K562 (cell line): ENCODE results near the gene HSPA6. TPM values are rescaled to one million over a fixed set of nuclear protein-coding genes. Genes with fewer than 3 reads are reported as not detected.

Source experiments
- CBX1 ChIP-seq: sonication (generic); IDR thresholded peaks from 2 replicates; pipeline ENCODE4 v1.6.1; 2016; ENCODE audit warnings: antibody characterized with exemption, low read depth, mild to moderate bottlenecking
- CEBPB ChIP-seq: fragments of 450-650 bp; IDR thresholded peaks from 2 replicates; pipeline ENCODE4 v1.6.1; 2016; ENCODE audit warnings: missing genetic modification characterization, missing compliant biosample characterization
- E2F5 ChIP-seq: sonication (generic); formaldehyde crosslinking; IDR thresholded peaks from 2 replicates; pipeline ENCODE4 v1.8.0; 2022; ENCODE audit warnings: mild to moderate bottlenecking, missing genetic modification reagents
- E4F1 ChIP-seq: fragments of 250-450 bp; sonication (Bioruptor Pico); IDR thresholded peaks from 2 replicates; pipeline ENCODE4 v1.5.0; 2021; ENCODE audit warnings: mild to moderate bottlenecking, borderline replicate concordance
- FIP1L1 ChIP-seq: fragments of 200-400 bp; formaldehyde crosslinking; IDR thresholded peaks from 2 replicates; pipeline ENCODE4 v1.6.1; 2018; ENCODE audit warnings: mild to moderate bottlenecking, low read depth, low read length; ENCODE audit not compliant: poor library complexity, severe bottlenecking
- FOXA1 ChIP-seq: fragments of 450-650 bp; IDR thresholded peaks from 2 replicates; pipeline ENCODE4 v1.6.1; 2016; ENCODE audit warnings: mild to moderate bottlenecking, borderline replicate concordance
- GABPB1 ChIP-seq: sonication (generic); formaldehyde crosslinking; IDR thresholded peaks from 2 replicates; pipeline ENCODE4 v1.8.0; 2022; ENCODE audit warnings: mild to moderate bottlenecking, missing genetic modification reagents
- HDAC2 ChIP-seq: fragments of 450-650 bp; IDR thresholded peaks from 2 replicates; pipeline ENCODE4 v1.6.1; 2016; ENCODE audit warnings: mild to moderate bottlenecking
- JUN ChIP-seq, 2 experiments: sonication (generic) in 1 of 2; formaldehyde crosslinking in 1 of 2; IDR thresholded peaks; 2 replicates each; pipeline versions ENCODE4 v1.6.1 to v1.8.0; 2012 to 2022; ENCODE audit warnings: borderline replicate concordance in 2 of 2, mild to moderate bottlenecking in 2 of 2, improper control_type of control experiment in 1 of 2, low read depth in 1 of 2, low read length in 1 of 2, missing genetic modification reagents in 1 of 2
- NKRF ChIP-seq: fragments of 450-650 bp; IDR thresholded peaks from 2 replicates; pipeline ENCODE4 v1.6.1; 2016; ENCODE audit warnings: borderline replicate concordance
- POLR2A ChIP-seq: fragments of 450-650 bp; conservative IDR thresholded peaks from 2 replicates; pipeline ENCODE4 v1.6.1; 2016
- SMARCA4 ChIP-seq: fragments of 450-650 bp; IDR thresholded peaks from 2 replicates; pipeline ENCODE4 v1.6.1; 2016
- ZBTB2 ChIP-seq: fragments of 450-650 bp; IDR thresholded peaks from 2 replicates; pipeline ENCODE4 v1.6.1; 2016; ENCODE audit warnings: antibody characterized with exemption
- ZBTB26 ChIP-seq: fragments of 450-650 bp; formaldehyde crosslinking; IDR thresholded peaks from 2 replicates; pipeline ENCODE4 v1.4.0; 2022; ENCODE audit warnings: missing genetic modification characterization
- ZKSCAN8 ChIP-seq: fragments of 200-800 bp; sonication (Bioruptor generic); IDR thresholded peaks from 2 replicates; pipeline ENCODE4 v1.6.1; 2016; ENCODE audit warnings: missing genetic modification characterization, missing compliant biosample characterization
- ZNF707 ChIP-seq: fragments of 250-450 bp; sonication (Bioruptor Pico); conservative IDR thresholded peaks from 2 replicates; pipeline ENCODE4 v1.8.0; 2022; ENCODE audit warnings: inconsistent platforms, mild to moderate bottlenecking, moderate library complexity
- ZNF764 ChIP-seq: fragments of 250-450 bp; sonication (Bioruptor Pico); IDR thresholded peaks from 2 replicates; pipeline ENCODE4 v1.4.0; 2020; ENCODE audit warnings: low read depth, mild to moderate bottlenecking, moderate library complexity
- polyA plus RNA-seq, 8 experiments: library from polyadenylated mRNA; depleted of rRNA in 4 of 8; stranded (reverse) in 5 of 8; unstranded in 3 of 8; fragments of >200 nt; fragmentation: Nextera tagmentation in 2 of 8; fragmentation: Illumina TruSeq in 1 of 8; extraction: Ambion mirVana in 2 of 8; extraction: Trizol in 1 of 8; gene quantifications; 2 replicates each; pipeline versions ENCODE4 v1.2.1 to v1.2.3, GENCODE V29; 2011 to 2014; ENCODE audit warnings: inconsistent platforms in 1 of 8, missing spikeins in 1 of 8
- total RNA-seq, 7 experiments: library from RNA; depleted of rRNA in 6 of 7; stranded (reverse); fragments of >200 nt in 6 of 7; fragmentation: Illumina TruSeq in 2 of 7; extraction: Trizol in 2 of 7; gene quantifications; 2 replicates each; pipeline versions ENCODE4 v1.2.1 to v1.2.3, GENCODE V29; 2011 to 2021; ENCODE audit warnings: low replicate concordance in 1 of 7

Gene HSPA6
- total and polyA plus RNA-seq, 9 of the 15 experiments (the other 6 are each of a cell fraction or from before 2014, with no cell fraction given), result 0.15 to 10.0 (median 2.4) TPM

- TF ChIP-seq ZNF764 (CRISPR knock-in tag), result no peak
- TF ChIP-seq E2F5 (CRISPR knock-in tag), result no peak
- no peak for TF ChIP-seq ZKSCAN8 (CRISPR knock-in tag)
- peak; percentile 45; the same call in 1 of the 2 replicates for TF ChIP-seq SMARCA4
- no peak for TF ChIP-seq FIP1L1
- TF ChIP-seq GABPB1, result no peak
- no peak for TF ChIP-seq CBX1
- TF ChIP-seq HDAC2, result 0 out of 2 replicates have a peak, but pooled peaks have one; percentile 61
- no peak for TF ChIP-seq JUN (IDR thresholded peaks at IDR 0.05; ENCODE audit: borderline replicate concordance, low read depth, low read length)
- TF ChIP-seq JUN (CRISPR knock-in tag; IDR thresholded peaks at IDR 0.05; ENCODE audit: borderline replicate concordance), result no peak
- TF ChIP-seq E4F1 (CRISPR knock-in tag), result no peak
- TF ChIP-seq ZNF707 (CRISPR knock-in tag), result no peak
- no peak for TF ChIP-seq FOXA1
- no peak for TF ChIP-seq ZBTB2
- TF ChIP-seq ZBTB26 (CRISPR knock-in tag), result no peak
- peak; percentile 77; the same call in 1 of the 2 replicates for TF ChIP-seq NKRF
- peak; percentile 61; the same call in 1 of the 2 replicates for TF ChIP-seq CEBPB (tag)
- peak; percentile 50 for TF ChIP-seq POLR2A
These were observed 17.8 kb upstream of the HSPA6 start (continued) for GRCh38 chr1:161506336-161507223.
